ENCODE measurements around the gene AFMID. TPM values are rescaled to one million over a fixed set of nuclear protein-coding genes. Genes with fewer than 3 reads are reported as not detected.
"Not testable (repeated sequence)": the region's sequence is repeated elsewhere in the genome, so short reads cannot be mapped to it uniquely, and the experiment has no call there.

The AFMID gene
- total and polyA plus RNA-seq, 2 experiments from 2014 or later: 23.6 to 85.8 TPM

- TF ChIP-seq CTCF (IDR thresholded peaks at IDR 0.05; ENCODE audit: low read depth, low read length): no peak
- Histone ChIP-seq H3K27me3 (no peaks in the 10 kb centered on the region), H3K4me3 (no peak overlapping the region), H3K27ac (peak overlapping the region; percentile 24), H3K4me1 (ENCODE audit: low read depth) (peaks cover 43% of the 10 kb centered on the region), H3K36me3 (no peaks in the 10 kb centered on the region), H3K9me3 (ENCODE audit: low read depth) (no peaks in the 10 kb centered on the region)
- no peak for DNase-seq (ENCODE audit: low read depth in 1 of 2, low spot score in 1 of 2)
Measured at GRCh38 chr17:78252701-78253635, 65.8 kb downstream of the AFMID start.

- not testable (repeated sequence) for H3K9me3 ChIP-seq (ENCODE audit: low read depth); H3K27me3 ChIP-seq; H3K36me3 ChIP-seq; DNase-seq (ENCODE audit: low read depth in 1 of 2, low spot score in 1 of 2)
- H3K4me1 ChIP-seq (ENCODE audit: low read depth): peaks cover 49% of the 10 kb centered on the region
- H3K4me3 ChIP-seq: peak overlapping the region; percentile 53
- H3K27ac ChIP-seq: peak overlapping the region; percentile 98
Measured at GRCh38 chr17:78253636-78253945, 66.4 kb downstream of the AFMID start.

GRCh38 chr17:78253946-78254672 lies 66.9 kb downstream of the AFMID start:
- H3K4me1 ChIP-seq (ENCODE audit: low read depth): peaks cover 53% of the 10 kb centered on the region
- H3K4me3 ChIP-seq: peak overlapping the region; percentile 53
- peak overlapping the region; percentile 98 for H3K27ac ChIP-seq
- TF ChIP-seq CTCF (IDR thresholded peaks at IDR 0.05; ENCODE audit: low read depth, low read length): no peak
- H3K27me3 ChIP-seq: no peaks in the 10 kb centered on the region
- H3K36me3 ChIP-seq: no peaks in the 10 kb centered on the region
- H3K9me3 ChIP-seq (ENCODE audit: low read depth): no peaks in the 10 kb centered on the region
- peak; percentile 90 to 95 for DNase-seq (ENCODE audit: low read depth in 1 of 2, low spot score in 1 of 2)

- no peak for TF ChIP-seq CTCF (IDR thresholded peaks at IDR 0.05; ENCODE audit: low read depth, low read length)
- Histone ChIP-seq H3K27ac (peak overlapping the region; percentile 98), H3K4me1 (ENCODE audit: low read depth) (peaks cover 59% of the 10 kb centered on the region), H3K27me3 (no peaks in the 10 kb centered on the region), H3K36me3 (no peaks in the 10 kb centered on the region), H3K4me3 (no peak overlapping the region), H3K9me3 (ENCODE audit: low read depth) (no peaks in the 10 kb centered on the region)
- no peak for DNase-seq (ENCODE audit: low read depth in 1 of 2, low spot score in 1 of 2)
Measured at GRCh38 chr17:78255029-78255656, 68.0 kb downstream of the AFMID start.

GRCh38 chr17:78255953-78256706 lies 69.0 kb downstream of the AFMID start:
- DNase-seq (ENCODE audit: low read depth in 1 of 2, low spot score in 1 of 2): no peak
- no peak overlapping the region for H3K4me3 ChIP-seq
- H3K4me1 ChIP-seq (ENCODE audit: low read depth): peaks cover 60% of the 10 kb centered on the region
- peak overlapping the region; percentile 98 for H3K27ac ChIP-seq
- H3K27me3 ChIP-seq: no peaks in the 10 kb centered on the region
- H3K36me3 ChIP-seq: no peaks in the 10 kb centered on the region
- no peaks in the 10 kb centered on the region for H3K9me3 ChIP-seq (ENCODE audit: low read depth)
- no peak for TF ChIP-seq CTCF (IDR thresholded peaks at IDR 0.05; ENCODE audit: low read depth, low read length)

Measured in cardiac muscle cell (in vitro differentiated cells and primary cell).